BLaER1 treated with 17β-estradiol and CSF1 and Interleukin-3, amounts not matched to agents 10 nM and 100 nM (cell line): ENCODE results near the gene RSPH1.
A peak's percentile ranks its signal among the peaks of the same experiment; 100 is the strongest.

Experiments
- H3K27ac ChIP-seq, 11 experiments: shearing (Covaris generic); formaldehyde crosslinking; 2 replicates each; pipeline ENCODE4 v1.8.1; 2022
- H3K27me3 ChIP-seq, 11 experiments: shearing (Covaris generic); formaldehyde crosslinking; 2 replicates each; pipeline ENCODE4 v1.8.1; 2022
- H3K36me3 ChIP-seq, 11 experiments: shearing (Covaris generic); formaldehyde crosslinking; 2 replicates each; pipeline ENCODE4 v1.8.1; 2022
- H3K4me1 ChIP-seq, 10 experiments: shearing (Covaris generic); formaldehyde crosslinking; 2 replicates each; pipeline ENCODE4 v1.8.1; 2022
- H3K4me2 ChIP-seq, 11 experiments: shearing (Covaris generic); formaldehyde crosslinking; 2 replicates each; pipeline ENCODE4 v1.8.1; 2022
- H3K4me3 ChIP-seq, 10 experiments: shearing (Covaris generic); formaldehyde crosslinking; 2 replicates each; pipeline ENCODE4 v1.8.1; 2022
- H3K9ac ChIP-seq, 11 experiments: shearing (Covaris generic); formaldehyde crosslinking; 2 replicates each; pipeline ENCODE4 v1.8.1; 2022
- H3K9me3 ChIP-seq, 11 experiments: shearing (Covaris generic); formaldehyde crosslinking; replicated peaks in 1 of 11; 2 replicates each; pipeline ENCODE4 v1.8.1; 2022
- H4K20me1 ChIP-seq, 11 experiments: shearing (Covaris generic); formaldehyde crosslinking; 2 replicates each; pipeline ENCODE4 v1.8.1; 2022
- Cebpa-rat ChIP-seq, 11 experiments: shearing (Covaris generic); IDR thresholded peaks; 2 replicates each; pipeline ENCODE4 v1.8.1; 2022

Gene RSPH1

GRCh38 chr21:42467140-42467983 is 28.7 kb downstream of the RSPH1 start:
- Histone ChIP-seq H3K27me3 (peaks cover 0 to 30% (median 4%) of the 10 kb centered on the region in 11 experiments; a peak in 6 of 22 replicates), H4K20me1 (peaks cover 0 to 26% (median 0%) of the 10 kb centered on the region in 11 experiments; a peak in 2 of 22 replicates), H3K36me3 (no peaks in the 10 kb centered on the region), H3K4me2 (peak overlapping the region; percentile 78 to 95 (median 90)), H3K27ac (no peak overlapping the region; a peak in 1 of 22 replicates), H3K9me3 (no peaks in the 10 kb centered on the region), H3K4me3 (no peak overlapping the region), H3K9ac (no peak overlapping the region), H3K4me1 (peaks cover 45 to 78% (median 65%) of the 10 kb centered on the region in 10 experiments)
- TF ChIP-seq Cebpa-rat (IDR thresholded peaks at IDR 0.05), result no peak

DNA sequence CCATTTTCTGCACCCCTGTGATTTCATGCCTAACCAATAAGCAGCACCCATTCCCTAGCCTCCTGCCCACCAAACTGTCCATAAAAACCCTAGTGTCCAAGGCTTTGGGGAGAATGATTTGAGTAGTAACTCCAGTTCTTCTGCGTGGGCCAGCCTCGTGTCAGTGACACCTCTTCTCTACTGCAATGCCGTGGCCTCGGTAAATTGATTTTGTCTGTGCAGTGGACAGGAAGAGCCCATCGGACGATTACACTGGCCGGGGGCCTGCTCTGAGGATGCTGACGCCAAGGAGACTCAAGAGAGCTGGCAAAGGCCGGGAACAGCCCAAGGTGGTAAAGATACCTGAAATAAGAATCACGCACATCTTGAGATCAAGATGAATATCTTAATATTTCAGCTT is 29.3 kb downstream of the RSPH1 start:
- Histone ChIP-seq H3K9ac (no peak overlapping the region), H3K4me2 (peak overlapping the region; percentile 78 to 95 (median 90)), H3K4me3 (no peak overlapping the region), H3K27me3 (peaks cover 0 to 26% (median 4%) of the 10 kb centered on the region in 11 experiments; a peak in 6 of 22 replicates), H3K9me3 (no peaks in the 10 kb centered on the region), H4K20me1 (peaks cover 0 to 26% (median 0%) of the 10 kb centered on the region in 11 experiments; a peak in 2 of 22 replicates), H3K27ac (no peak overlapping the region; a peak in 1 of 22 replicates), H3K4me1 (peaks cover 51 to 78% (median 65%) of the 10 kb centered on the region in 10 experiments), H3K36me3 (no peaks in the 10 kb centered on the region)
- no peak for TF ChIP-seq Cebpa-rat (IDR thresholded peaks at IDR 0.05)

GRCh38 chr21:42465803-42466127 is 30.3 kb downstream of the RSPH1 start:
- Histone ChIP-seq H3K27ac (peak overlapping the region in 5 of 11 experiments; percentile 21 to 59 (median 38); a peak in 8 of 22 replicates), H3K27me3 (peaks cover 0 to 28% (median 4%) of the 10 kb centered on the region in 11 experiments; a peak in 6 of 22 replicates), H3K4me2 (peak overlapping the region; percentile 78 to 95 (median 90)), H3K9me3 (no peaks in the 10 kb centered on the region), H3K4me1 (peaks cover 56 to 79% (median 68%) of the 10 kb centered on the region in 10 experiments), H3K9ac (0 out of 22 replicates have a peak overlapping the region, but pooled peaks of 3 of the 11 experiments have one; percentile 11 to 18 (median 13)), H3K4me3 (peak overlapping the region in 4 of 10 experiments; percentile 4 to 36 (median 22); a peak in 4 of 20 replicates), H4K20me1 (peaks cover 0 to 26% (median 0%) of the 10 kb centered on the region in 11 experiments; a peak in 2 of 22 replicates), H3K36me3 (no peaks in the 10 kb centered on the region)
- TF ChIP-seq Cebpa-rat (IDR thresholded peaks at IDR 0.05), result no peak

GRCh38 chr21:42465008-42465802 is 30.8 kb downstream of the RSPH1 start:
- Histone ChIP-seq H3K4me1 (peaks cover 62 to 85% (median 73%) of the 10 kb centered on the region in 10 experiments), H3K9ac (0 out of 22 replicates have a peak overlapping the region, but pooled peaks of 3 of the 11 experiments have one; percentile 11 to 18 (median 13)), H4K20me1 (peaks cover 0 to 26% (median 0%) of the 10 kb centered on the region in 11 experiments; a peak in 2 of 22 replicates), H3K4me2 (peak overlapping the region; percentile 78 to 95 (median 90)), H3K9me3 (no peaks in the 10 kb centered on the region), H3K27ac (peak overlapping the region in 5 of 11 experiments; percentile 21 to 59 (median 38); a peak in 10 of 22 replicates), H3K4me3 (peak overlapping the region in 5 of 10 experiments; percentile 4 to 36 (median 19); a peak in 5 of 20 replicates), H3K27me3 (peaks cover 0 to 33% (median 4%) of the 10 kb centered on the region in 11 experiments; a peak in 6 of 22 replicates), H3K36me3 (no peaks in the 10 kb centered on the region)
- no peak for TF ChIP-seq Cebpa-rat (IDR thresholded peaks at IDR 0.05)

GRCh38 chr21:42463861-42464515 is 32.0 kb downstream of the RSPH1 start:
- Histone ChIP-seq H4K20me1 (peaks cover 0 to 26% (median 0%) of the 10 kb centered on the region in 11 experiments; a peak in 2 of 22 replicates), H3K4me2 (peak overlapping the region; percentile 78 to 95 (median 90)), H3K9ac (no peak overlapping the region), H3K4me1 (peaks cover 63 to 94% (median 80%) of the 10 kb centered on the region in 10 experiments), H3K27ac (peak overlapping the region in 2 of 11 experiments; percentile 31 to 39; a peak in 3 of 22 replicates), H3K27me3 (peaks cover 0 to 26% (median 1%) of the 10 kb centered on the region in 11 experiments; a peak in 6 of 22 replicates), H3K36me3 (no peaks in the 10 kb centered on the region), H3K4me3 (no peak overlapping the region), H3K9me3 (no peaks in the 10 kb centered on the region)
- no peak for TF ChIP-seq Cebpa-rat (IDR thresholded peaks at IDR 0.05)

DNA sequence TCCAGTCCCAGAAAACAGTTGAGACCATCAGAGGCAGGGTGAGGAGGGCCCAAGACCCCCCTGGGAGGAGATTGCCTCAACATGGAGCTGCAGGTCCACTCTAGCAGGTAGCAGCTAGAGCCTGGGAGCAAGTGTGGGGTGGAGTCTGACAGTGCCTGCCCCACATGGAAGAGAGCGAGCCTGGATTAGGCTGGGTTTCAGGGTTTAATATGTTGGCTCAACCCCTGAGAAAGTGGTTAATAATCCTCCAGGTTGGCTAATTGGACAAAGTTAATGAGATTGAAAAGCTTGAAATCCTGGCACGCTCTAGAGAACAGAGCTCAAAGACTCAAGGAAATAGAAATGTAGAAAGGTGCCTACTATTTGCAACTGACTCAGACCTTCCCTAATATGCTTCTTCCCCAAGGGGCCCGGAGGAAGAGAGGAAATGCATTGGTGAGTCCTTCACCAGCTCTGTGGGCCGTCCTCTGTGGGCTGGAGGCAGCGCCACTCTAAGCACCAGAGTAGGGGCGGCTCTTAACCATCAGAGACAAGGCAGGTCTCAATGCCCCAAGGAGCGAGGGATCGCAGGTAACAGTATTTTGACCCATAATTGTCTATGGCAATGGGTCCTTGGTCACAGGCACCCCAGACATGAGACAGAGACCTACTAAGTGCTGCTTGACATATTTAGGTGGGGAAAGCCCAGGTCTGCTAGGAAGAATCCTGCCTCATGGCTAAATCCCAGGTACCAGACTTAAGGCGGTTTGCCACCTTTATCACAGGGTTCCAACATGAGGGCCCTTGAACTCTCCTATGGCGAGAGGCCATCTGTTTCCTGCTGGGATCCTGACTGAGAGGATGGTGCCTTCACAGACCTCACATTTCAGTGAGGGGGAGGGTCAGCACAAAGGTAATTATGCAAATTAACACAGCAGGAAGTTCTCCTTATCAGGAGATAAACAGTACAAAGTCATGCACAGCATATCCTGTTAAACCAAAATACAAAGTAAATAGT is 33.8 kb downstream of the RSPH1 start:
- Histone ChIP-seq H3K9me3 (peaks cover 0 to 9% (median 0%) of the 10 kb centered on the region in 11 experiments; a peak in 4 of 22 replicates), H3K4me3 (no peak overlapping the region), H3K9ac (no peak overlapping the region), H3K4me2 (peak overlapping the region; percentile 24 to 91 (median 77); a peak in 21 of 22 replicates), H3K27ac (no peak overlapping the region), H3K36me3 (no peaks in the 10 kb centered on the region), H4K20me1 (peaks cover 0 to 21% (median 0%) of the 10 kb centered on the region in 11 experiments; a peak in 2 of 22 replicates), H3K4me1 (peaks cover 55 to 79% (median 72%) of the 10 kb centered on the region in 10 experiments), H3K27me3 (peaks cover 0 to 15% (median 0%) of the 10 kb centered on the region in 11 experiments; a peak in 1 of 22 replicates)
- no peak for TF ChIP-seq Cebpa-rat (IDR thresholded peaks at IDR 0.05)

GRCh38 chr21:42461185-42461520 is 34.9 kb downstream of the RSPH1 start:
- no peak overlapping the region for H3K4me3 ChIP-seq
- H3K4me2 ChIP-seq, result peak overlapping the region; percentile 25 to 91 (median 77); a peak in 21 of 22 replicates

More at GRCh38 chr21:42461185-42461520, 34.9 kb downstream of the RSPH1 start:
- no peak overlapping the region for H3K9ac ChIP-seq
- no peak for TF ChIP-seq Cebpa-rat (IDR thresholded peaks at IDR 0.05)
- H3K27me3 ChIP-seq, result peaks cover 0 to 15% (median 0%) of the 10 kb centered on the region in 11 experiments; a peak in 1 of 22 replicates
- H3K27ac ChIP-seq, result peak overlapping the region in 2 of 11 experiments; percentile 33 to 65; a peak in 4 of 22 replicates
- peaks cover 0 to 17% (median 0%) of the 10 kb centered on the region in 11 experiments; a peak in 2 of 22 replicates for H4K20me1 ChIP-seq
- no peaks in the 10 kb centered on the region for H3K36me3 ChIP-seq
- H3K9me3 ChIP-seq, result peaks cover 0 to 9% (median 0%) of the 10 kb centered on the region in 11 experiments; a peak in 4 of 22 replicates
- peaks cover 52 to 75% (median 68%) of the 10 kb centered on the region in 10 experiments for H3K4me1 ChIP-seq
